GM12873 (cell line): Measurements from ENCODE around the gene SIGLEC1.

ENCODE experiments used
- TF ChIP-seq, protein P1 (sequence below): IDR thresholded peaks from 2 replicates; pipeline ENCODE4 v1.5.1; 2012; ENCODE audit warnings: low read depth, mild to moderate bottlenecking, moderate library complexity, low read length, control low read depth; ENCODE audit not compliant: insufficient read depth; ENCODE audit errors: missing control alignments

Gene SIGLEC1

GRCh38 chr20:3711484-3711941, 887 bp downstream of the SIGLEC1 start:
- TF ChIP-seq, protein P1, sequence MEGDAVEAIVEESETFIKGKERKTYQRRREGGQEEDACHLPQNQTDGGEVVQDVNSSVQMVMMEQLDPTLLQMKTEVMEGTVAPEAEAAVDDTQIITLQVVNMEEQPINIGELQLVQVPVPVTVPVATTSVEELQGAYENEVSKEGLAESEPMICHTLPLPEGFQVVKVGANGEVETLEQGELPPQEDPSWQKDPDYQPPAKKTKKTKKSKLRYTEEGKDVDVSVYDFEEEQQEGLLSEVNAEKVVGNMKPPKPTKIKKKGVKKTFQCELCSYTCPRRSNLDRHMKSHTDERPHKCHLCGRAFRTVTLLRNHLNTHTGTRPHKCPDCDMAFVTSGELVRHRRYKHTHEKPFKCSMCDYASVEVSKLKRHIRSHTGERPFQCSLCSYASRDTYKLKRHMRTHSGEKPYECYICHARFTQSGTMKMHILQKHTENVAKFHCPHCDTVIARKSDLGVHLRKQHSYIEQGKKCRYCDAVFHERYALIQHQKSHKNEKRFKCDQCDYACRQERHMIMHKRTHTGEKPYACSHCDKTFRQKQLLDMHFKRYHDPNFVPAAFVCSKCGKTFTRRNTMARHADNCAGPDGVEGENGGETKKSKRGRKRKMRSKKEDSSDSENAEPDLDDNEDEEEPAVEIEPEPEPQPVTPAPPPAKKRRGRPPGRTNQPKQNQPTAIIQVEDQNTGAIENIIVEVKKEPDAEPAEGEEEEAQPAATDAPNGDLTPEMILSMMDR: no peak

GRCh38 chr20:3710703-3711483, 1.5 kb downstream of the SIGLEC1 start:
- TF ChIP-seq, protein P1: peak; percentile 83

DNA sequence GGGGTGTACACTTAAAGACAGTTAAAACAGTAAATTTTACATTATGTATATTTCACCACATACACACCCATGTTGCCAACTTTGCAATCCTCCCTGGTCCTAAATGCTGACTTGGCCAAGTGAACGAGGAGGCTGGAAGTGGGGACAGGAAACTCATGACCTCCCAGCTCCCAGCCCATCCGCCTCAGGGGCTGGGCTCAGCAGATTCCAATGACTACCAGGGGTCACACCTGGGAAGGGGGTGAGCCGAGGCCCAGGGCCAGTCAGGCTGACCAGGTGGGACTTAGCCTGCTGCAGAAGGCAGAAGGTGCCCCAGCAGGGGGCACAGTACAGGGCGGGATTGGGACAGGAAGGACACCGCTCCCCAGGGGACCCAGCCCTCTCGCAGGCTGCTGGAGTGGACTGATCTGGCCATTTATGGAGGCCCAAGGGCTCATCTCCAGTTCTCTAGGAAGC, 2.4 kb downstream of the SIGLEC1 start:
- TF ChIP-seq, protein P1: no peak

GRCh38 chr20:3707508-3707899, 4.9 kb downstream of the SIGLEC1 start:
- TF ChIP-seq, protein P1: no peak

GRCh38 chr20:3706774-3707507, 5.5 kb downstream of the SIGLEC1 start:
- TF ChIP-seq, protein P1: no peak

DNA sequence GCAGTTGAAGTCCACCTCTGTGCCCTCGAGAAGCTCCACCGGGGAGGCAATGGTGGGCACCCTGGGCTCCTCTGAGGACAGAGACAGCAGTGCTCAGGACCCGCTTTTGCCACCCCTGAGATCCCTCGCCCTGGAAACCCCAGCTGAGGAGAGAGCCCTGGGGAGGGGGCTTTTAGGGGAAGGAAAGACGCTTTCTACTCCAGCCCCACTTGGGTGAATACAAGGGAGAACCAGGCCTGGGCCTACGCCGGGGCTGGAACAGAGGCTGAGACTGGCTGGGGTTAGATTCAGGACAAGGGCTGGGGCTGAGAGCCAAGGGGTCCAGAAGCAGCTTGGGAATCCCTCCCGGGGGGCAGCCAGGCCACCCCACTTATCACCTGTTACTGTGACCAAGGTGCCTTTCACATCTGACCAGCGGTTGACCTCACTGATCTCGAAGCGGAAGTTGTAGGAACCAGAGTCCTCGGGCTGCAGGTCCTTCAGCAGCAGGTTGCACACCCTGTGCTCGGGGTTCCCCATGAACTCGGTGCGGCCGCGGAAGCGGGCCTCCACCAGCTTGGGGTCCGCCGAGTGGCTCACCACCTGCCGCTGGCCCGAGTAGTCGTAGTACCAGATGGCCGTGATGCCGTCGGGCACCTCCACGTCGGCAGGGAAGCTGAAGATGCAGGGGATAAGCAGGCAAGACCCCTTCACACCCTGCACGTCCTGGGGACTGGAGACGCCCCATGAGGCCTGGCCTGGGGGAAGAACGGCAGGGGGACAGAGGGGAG, 6.2 kb downstream of the SIGLEC1 start:
- TF ChIP-seq, protein P1: no peak
